Tibial nerve (tissue), 3 donors: Measurements from ENCODE around the gene BSPRY.

ENCODE experiments used
- POLR2A ChIP-seq, 2 donors: fragments of 450-650 bp; IDR thresholded peaks; one replicate each; pipeline ENCODE4 v1.6.1; 2017; ENCODE audit warnings: antibody characterized with exemption in 2 of 2, mild to moderate bottlenecking in 2 of 2, moderate library complexity in 2 of 2
- TF ChIP-seq, protein P1 (sequence below), 5 experiments: fragments of 200-600 bp in 3 of 5; fragments of 450-650 bp in 2 of 5; sonication (generic) in 3 of 5; IDR thresholded peaks; one replicate each; pipeline ENCODE4 v1.5.1; 2016 to 2019; ENCODE audit warnings: antibody characterized with exemption in 5 of 5, mild to moderate bottlenecking in 3 of 5, moderate library complexity in 2 of 5

DNA sequence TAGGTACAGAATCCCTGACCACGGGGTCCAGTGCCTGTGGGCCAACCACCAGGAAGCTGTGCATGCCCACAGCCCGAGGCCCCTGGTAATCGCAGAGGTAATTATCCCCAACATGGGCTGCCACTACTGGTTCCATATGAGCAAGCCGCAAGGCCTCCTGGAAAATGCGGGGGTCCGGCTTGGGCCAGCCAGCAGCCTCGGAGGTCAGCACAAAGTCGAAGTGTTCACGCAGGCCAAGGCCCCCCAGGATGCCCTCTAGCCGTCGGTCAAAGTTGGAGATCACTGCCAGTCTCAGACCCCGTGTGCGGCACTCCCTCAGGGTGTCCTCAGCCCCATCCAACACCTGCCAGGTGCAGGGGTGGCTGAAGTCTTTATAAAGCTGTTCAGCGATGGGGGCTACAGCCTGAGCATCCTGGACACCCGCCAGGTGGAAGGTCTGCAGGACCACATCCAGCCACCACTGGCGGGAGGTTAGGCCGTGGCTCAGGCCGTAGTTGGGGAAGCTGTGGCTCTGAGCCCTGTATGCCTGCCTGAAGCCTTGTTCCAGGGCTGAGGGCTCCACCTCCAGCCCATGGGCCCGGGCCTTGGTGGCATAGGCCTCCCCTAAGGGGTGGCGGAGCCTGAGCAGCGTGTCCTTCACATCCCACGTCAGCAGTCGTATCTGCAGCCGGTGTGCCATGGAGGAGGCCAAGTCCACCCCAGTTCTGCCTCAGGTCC lies 24.5 kb downstream of the BSPRY start:
- TF ChIP-seq, protein P1, sequence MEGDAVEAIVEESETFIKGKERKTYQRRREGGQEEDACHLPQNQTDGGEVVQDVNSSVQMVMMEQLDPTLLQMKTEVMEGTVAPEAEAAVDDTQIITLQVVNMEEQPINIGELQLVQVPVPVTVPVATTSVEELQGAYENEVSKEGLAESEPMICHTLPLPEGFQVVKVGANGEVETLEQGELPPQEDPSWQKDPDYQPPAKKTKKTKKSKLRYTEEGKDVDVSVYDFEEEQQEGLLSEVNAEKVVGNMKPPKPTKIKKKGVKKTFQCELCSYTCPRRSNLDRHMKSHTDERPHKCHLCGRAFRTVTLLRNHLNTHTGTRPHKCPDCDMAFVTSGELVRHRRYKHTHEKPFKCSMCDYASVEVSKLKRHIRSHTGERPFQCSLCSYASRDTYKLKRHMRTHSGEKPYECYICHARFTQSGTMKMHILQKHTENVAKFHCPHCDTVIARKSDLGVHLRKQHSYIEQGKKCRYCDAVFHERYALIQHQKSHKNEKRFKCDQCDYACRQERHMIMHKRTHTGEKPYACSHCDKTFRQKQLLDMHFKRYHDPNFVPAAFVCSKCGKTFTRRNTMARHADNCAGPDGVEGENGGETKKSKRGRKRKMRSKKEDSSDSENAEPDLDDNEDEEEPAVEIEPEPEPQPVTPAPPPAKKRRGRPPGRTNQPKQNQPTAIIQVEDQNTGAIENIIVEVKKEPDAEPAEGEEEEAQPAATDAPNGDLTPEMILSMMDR (IDR thresholded peaks at IDR 0.05) = no peak
- TF ChIP-seq POLR2A (IDR thresholded peaks at IDR 0.05) = no peak
